Neural crest cell (in vitro differentiated cells): Measurements from ENCODE around the gene ITIH3. TPM values are rescaled to one million over a fixed set of nuclear protein-coding genes. Genes with fewer than 3 reads are reported as not detected.
"Not testable (repeated sequence)": the region's sequence is repeated elsewhere in the genome, so short reads cannot be mapped to it uniquely, and the experiment has no call there.

ENCODE experiments used
- DNase-seq: peaks from one replicate; pipeline ENCODE4 v3.0.0; 2021; ENCODE audit warnings: low read depth, mixed read lengths, low spot score
- H3K27ac Mint-ChIP-seq: one replicate; pipeline ENCODE4 v1.8.0; 2021; ENCODE audit warnings: mild to moderate bottlenecking, mixed read lengths; ENCODE audit not compliant: unreplicated experiment
- H3K27me3 Mint-ChIP-seq: 2 replicates; pipeline ENCODE4 v1.8.0; 2021; ENCODE audit warnings: low read depth, mild to moderate bottlenecking, mixed read lengths
- H3K36me3 Mint-ChIP-seq: 2 replicates; pipeline ENCODE4 v1.8.0; 2021; ENCODE audit warnings: low read depth, mild to moderate bottlenecking, mixed read lengths
- H3K4me1 Mint-ChIP-seq: 2 replicates; pipeline ENCODE4 v1.8.0; 2021; ENCODE audit warnings: mixed read lengths
- H3K4me3 Mint-ChIP-seq: one replicate; pipeline ENCODE4 v1.8.0; 2021; ENCODE audit warnings: mild to moderate bottlenecking, mixed read lengths
- H3K9me3 Mint-ChIP-seq: 2 replicates; pipeline ENCODE4 v1.8.0; 2021; ENCODE audit warnings: mixed read lengths
- total RNA-seq: library from RNA; stranded (reverse); gene quantifications from 2 replicates; pipeline ENCODE4 v1.2.1, GENCODE V29; 2021
- TF ChIP-seq, protein P1 (sequence below): fragments of 200-600 bp; sonication (generic); conservative IDR thresholded peaks from 2 replicates; pipeline ENCODE4 v1.5.0; 2021; ENCODE audit warnings: antibody characterized with exemption, mild to moderate bottlenecking

ITIH3 gene
- total RNA-seq, 1 donor from 2014 or later = not detected

DNA sequence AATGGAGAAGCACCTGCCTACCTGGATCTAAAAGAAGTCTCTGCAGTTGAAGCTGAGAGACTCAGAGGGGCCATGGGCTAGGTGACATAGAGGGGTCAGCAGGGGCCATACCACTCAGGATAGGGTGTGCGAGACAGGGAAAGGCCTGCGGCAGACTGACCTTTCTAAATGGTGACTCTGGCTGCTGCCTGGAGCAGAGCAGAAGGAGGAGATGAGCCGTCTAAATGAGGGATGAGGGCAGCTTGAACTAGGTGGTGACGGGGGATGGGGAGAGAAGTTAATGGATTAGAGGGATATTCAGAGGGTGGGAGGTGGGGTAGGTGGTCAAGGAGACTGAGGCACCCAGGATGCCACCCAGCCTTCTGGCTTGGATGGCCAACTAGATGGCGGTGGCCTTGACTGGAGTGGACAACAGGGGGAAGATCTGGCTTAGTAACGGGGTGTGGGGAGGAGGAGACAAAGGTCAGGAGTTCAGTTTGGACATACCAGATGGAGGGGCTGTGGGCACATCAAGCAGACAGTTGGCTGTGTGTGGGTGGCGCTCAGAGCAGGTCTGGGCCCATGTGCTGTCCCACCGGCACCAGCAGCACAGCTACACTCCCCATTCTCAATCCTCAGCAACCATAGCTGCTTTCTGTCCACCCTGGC lies 20.4 kb upstream of the ITIH3 start:
- no peak overlapping the region for H3K4me3 Mint-ChIP-seq
- H3K36me3 Mint-ChIP-seq = no peaks in the 10 kb centered on the region
- H3K27ac Mint-ChIP-seq = no peak overlapping the region
- no peak for DNase-seq
- TF ChIP-seq, protein P1, sequence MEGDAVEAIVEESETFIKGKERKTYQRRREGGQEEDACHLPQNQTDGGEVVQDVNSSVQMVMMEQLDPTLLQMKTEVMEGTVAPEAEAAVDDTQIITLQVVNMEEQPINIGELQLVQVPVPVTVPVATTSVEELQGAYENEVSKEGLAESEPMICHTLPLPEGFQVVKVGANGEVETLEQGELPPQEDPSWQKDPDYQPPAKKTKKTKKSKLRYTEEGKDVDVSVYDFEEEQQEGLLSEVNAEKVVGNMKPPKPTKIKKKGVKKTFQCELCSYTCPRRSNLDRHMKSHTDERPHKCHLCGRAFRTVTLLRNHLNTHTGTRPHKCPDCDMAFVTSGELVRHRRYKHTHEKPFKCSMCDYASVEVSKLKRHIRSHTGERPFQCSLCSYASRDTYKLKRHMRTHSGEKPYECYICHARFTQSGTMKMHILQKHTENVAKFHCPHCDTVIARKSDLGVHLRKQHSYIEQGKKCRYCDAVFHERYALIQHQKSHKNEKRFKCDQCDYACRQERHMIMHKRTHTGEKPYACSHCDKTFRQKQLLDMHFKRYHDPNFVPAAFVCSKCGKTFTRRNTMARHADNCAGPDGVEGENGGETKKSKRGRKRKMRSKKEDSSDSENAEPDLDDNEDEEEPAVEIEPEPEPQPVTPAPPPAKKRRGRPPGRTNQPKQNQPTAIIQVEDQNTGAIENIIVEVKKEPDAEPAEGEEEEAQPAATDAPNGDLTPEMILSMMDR = no peak
- no peaks in the 10 kb centered on the region for H3K9me3 Mint-ChIP-seq
- H3K27me3 Mint-ChIP-seq = no peaks in the 10 kb centered on the region
- peaks cover 19% of the 10 kb centered on the region for H3K4me1 Mint-ChIP-seq

DNA sequence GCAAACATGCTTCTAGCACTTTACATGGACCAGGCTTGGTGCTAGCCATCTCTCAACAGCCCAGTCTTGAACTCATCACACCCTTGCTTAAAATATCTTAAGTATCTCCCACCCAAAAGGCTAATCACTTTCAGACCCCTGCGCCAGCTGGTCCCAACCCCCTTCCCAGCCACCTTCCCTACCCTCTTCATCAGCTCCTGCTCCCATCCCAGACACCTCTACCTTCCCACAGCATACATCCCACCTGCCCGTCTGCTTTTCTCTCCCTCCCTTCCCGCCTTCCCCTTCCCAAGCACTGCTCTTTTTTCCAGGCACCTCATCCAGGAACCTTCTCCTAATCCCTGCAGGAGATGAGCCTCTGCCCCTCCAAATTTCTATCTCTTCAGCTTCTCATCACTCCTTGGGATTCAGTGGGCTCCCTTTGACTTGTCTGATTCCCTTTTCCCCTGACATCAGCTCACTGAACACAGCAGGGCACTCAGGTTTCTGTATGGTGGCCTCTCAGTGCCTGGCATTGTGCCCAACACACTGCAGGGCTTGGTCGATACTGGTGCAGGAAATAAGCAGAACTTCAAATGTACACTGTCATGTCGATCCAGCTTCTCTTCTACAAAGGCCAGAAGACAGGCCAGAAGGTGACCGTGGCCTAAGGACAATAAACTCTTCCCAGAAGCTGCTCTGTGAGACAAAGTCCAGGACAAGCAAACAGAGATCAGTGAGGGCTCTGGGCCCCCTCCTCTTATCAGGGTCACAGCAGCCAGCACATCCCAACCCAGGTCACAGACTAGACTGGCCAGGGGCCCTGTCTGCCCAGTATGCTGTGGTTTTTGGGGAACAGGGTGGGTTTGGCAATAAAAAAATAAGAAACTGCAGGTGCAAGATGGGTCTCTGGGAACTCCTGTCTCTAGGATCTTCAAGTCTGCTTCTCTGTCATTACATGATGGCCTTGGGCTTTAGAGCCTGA lies 19.4 kb upstream of the ITIH3 start:
- peaks cover 9% of the 10 kb centered on the region for H3K4me1 Mint-ChIP-seq
- H3K27me3 Mint-ChIP-seq = no peaks in the 10 kb centered on the region
- no peaks in the 10 kb centered on the region for H3K9me3 Mint-ChIP-seq
- H3K36me3 Mint-ChIP-seq = no peaks in the 10 kb centered on the region
- DNase-seq = no peak
- H3K4me3 Mint-ChIP-seq = peak overlapping the region; percentile 55
- TF ChIP-seq, protein P1 = no peak
- no peak overlapping the region for H3K27ac Mint-ChIP-seq

DNA sequence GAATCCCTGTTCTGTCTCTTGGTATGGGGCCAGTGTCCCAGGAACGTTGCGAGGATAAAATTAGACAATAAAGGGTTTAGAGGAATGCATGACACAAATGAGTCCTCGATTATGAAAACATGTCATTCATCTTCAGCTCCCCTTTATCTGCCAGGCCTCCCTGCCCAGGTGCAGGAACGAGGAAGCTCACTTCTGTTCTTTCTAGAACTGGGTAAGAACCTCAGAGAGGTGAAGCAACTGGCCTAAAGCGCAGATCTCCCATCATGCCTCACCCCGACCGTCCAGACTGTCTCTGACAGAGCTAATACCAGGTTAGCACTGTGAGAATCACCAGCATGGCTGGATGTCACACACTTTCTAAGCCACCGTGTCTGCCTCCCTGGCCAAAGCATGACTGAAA lies 18.7 kb upstream of the ITIH3 start:
- Mint-ChIP-seq H3K4me1 (peaks cover 8% of the 10 kb centered on the region), H3K27me3 (no peaks in the 10 kb centered on the region), H3K27ac (peak overlapping the region; percentile 91), H3K9me3 (no peaks in the 10 kb centered on the region), H3K36me3 (no peaks in the 10 kb centered on the region), H3K4me3 (peak overlapping the region; percentile 55)
- DNase-seq = no peak
- TF ChIP-seq, protein P1 = no peak

DNA sequence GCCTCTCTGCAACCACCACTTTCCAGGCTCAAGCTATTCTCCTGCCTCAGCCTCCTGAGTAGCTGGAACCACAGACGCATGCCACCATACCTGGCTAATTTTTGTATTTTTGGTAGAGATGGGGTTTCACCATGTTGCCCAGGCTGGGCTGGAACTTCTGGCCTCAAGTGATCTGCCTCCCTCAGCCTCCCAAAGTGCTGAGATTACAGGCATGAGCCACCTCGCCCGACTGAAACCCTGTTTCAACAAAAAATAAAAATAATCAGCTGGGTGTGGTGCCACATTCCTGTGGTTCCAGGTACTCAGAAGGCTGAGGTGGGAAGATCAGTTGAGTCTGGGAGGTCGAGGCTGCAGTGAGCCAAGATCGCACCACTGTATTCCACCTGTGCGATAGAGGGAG lies 18.1 kb upstream of the ITIH3 start:
- H3K4me1 Mint-ChIP-seq, H3K27ac Mint-ChIP-seq, H3K9me3 Mint-ChIP-seq, H3K4me3 Mint-ChIP-seq, H3K27me3 Mint-ChIP-seq, DNase-seq, H3K36me3 Mint-ChIP-seq: not testable (repeated sequence)

DNA sequence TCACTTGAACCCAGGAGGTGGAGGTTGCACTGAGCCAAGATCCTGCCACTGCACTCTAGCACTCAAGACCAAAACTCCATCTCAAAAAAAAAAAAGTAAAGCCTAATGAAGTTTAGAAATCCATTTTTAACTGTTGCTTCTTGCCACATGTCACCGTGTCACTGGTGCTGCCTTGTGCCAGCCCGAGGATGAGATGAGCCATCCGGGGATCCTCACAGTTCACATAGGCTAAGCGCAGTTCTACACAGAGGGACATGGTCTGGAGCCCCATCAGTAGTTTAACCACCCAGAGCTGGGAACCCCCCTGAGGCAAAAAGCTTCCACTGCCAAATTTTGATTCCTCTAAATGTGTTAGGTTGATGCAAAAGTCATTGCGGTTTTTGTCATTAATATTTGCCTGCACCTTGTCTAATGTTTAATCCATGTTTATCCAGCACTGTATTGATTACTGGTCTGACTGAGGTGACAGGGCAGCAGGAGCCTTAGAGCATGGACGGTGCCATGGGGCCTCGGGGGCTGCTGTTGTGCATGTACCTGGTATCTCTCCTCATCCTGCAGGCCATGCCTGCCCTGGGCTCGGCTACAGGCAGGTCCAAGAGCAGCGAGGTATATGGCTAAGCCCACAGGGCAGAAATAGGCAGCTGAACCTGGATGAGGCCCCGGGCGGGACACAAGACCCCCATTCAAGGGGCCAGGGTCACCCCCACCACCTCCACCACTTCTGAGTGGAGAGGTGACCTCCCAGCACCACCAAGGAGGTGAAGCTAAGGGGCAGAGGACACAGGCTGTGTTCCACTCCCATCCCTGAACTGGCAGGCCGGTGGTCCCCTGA lies 17.3 kb upstream of the ITIH3 start, which contains the start of gene ITIH1:
ITIH1 (plus strand) TSS at position 473 of the 832 bp plus-strand sequence; CDS start at position 490, 17 bp downstream.
- H3K27ac Mint-ChIP-seq = no peak within 1 kb of the TSS
- H3K4me3 Mint-ChIP-seq = no peak within 1 kb of the TSS
- H3K4me1 Mint-ChIP-seq = no peaks in the 10 kb centered on the region
- no peaks in the 10 kb centered on the region for H3K9me3 Mint-ChIP-seq
- no peaks in the 10 kb centered on the region for H3K36me3 Mint-ChIP-seq
- H3K27me3 Mint-ChIP-seq = peaks cover 13% of the 10 kb centered on the region
- TF ChIP-seq, protein P1 = no peak
- DNase-seq = no peak
